ENCODE data around the gene TTYH2.

The TTYH2 gene

DNA sequence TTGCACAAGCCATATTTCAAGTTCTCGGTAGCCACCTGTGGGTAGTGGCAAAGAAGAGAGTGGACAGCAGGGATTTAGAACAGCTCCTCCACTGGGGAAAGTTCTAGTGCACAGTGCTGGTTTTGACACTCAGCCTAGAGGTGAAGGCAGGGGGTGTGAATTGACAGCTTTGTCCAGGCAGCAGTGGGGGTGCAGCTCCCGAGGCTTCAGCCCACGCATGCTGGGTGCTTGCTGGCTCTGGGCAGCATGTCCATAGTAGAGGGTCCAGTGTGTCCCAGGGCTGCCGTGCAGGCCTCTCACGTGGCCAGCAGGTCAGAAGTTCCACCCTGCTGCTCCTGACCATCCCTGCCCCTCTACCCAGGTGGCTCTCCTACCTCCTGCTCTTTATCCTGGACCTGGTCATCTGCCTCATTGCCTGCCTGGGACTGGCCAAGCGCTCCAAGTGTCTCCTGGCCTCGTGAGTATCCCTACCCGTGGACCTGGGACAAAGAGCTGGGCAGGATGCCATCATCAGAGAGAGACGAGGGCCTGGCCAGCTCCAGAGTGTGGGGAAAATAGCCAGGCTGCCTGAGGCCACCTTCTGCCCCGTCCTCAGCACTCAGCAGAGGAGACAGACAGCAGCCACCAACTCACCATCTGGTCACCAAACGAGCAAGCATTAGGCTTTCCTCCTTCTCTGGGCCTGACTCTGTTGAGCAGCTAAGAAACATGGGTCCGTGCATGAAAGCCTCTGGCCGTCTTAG, 29.8 kb downstream of the TTYH2 start:
- Histone ChIP-seq H3K9me3 (ENCODE audit: insufficient read depth, low read length) (no peaks in the 10 kb centered on the region), H3K36me3 (ENCODE audit: low read length) (no peaks in the 10 kb centered on the region), H3K27me3 (ENCODE audit: low read length) (no peaks in the 10 kb centered on the region), H3K79me2 (ENCODE audit: insufficient read depth, low read length) (no peaks in the 10 kb centered on the region), H3K9me2 (replicated peaks; ENCODE audit: insufficient read depth, low read length) (no peaks in the 10 kb centered on the region), H3F3A (ENCODE audit: insufficient read depth) (no peaks in the 10 kb centered on the region), H4K20me1 (ENCODE audit: low read depth, low read length) (no peaks in the 10 kb centered on the region), H3K4me2 (ENCODE audit: low read depth, low read length, poor library complexity, severe bottlenecking) (no peak overlapping the region), H3K9ac (ENCODE audit: low read length) (no peak overlapping the region), H3K27ac (ENCODE audit: low read depth, low read length) (no peak overlapping the region), H3K4me3 (ENCODE audit: insufficient read depth, low read length, poor library complexity, severe bottlenecking) (no peak overlapping the region), H2AFZ (ENCODE audit: low read depth, low read length, severe bottlenecking) (no peak overlapping the region)
- TF ChIP-seq EZH2phosphoT487 (conservative IDR thresholded peaks at IDR 0.05; ENCODE audit: low read length) = no peak
- TF ChIP-seq CTCF (IDR thresholded peaks at IDR 0.05; ENCODE audit: insufficient read depth, low read length, poor library complexity, severe bottlenecking) = no peak

GRCh38 chr17:74244128-74244527, 30.8 kb downstream of the TTYH2 start:
- Histone ChIP-seq H3K27me3 (ENCODE audit: low read length) (no peaks in the 10 kb centered on the region), H3K27ac (ENCODE audit: low read depth, low read length) (no peak overlapping the region), H4K20me1 (ENCODE audit: low read depth, low read length) (no peaks in the 10 kb centered on the region), H3K9me2 (replicated peaks; ENCODE audit: insufficient read depth, low read length) (no peaks in the 10 kb centered on the region), H3K4me2 (ENCODE audit: low read depth, low read length, poor library complexity, severe bottlenecking) (no peak overlapping the region), H3K9ac (ENCODE audit: low read length) (no peak overlapping the region), H3K79me2 (ENCODE audit: insufficient read depth, low read length) (no peaks in the 10 kb centered on the region), H2AFZ (ENCODE audit: low read depth, low read length, severe bottlenecking) (no peak overlapping the region), H3K9me3 (ENCODE audit: insufficient read depth, low read length) (no peaks in the 10 kb centered on the region), H3K36me3 (ENCODE audit: low read length) (no peaks in the 10 kb centered on the region), H3K4me3 (ENCODE audit: insufficient read depth, low read length, poor library complexity, severe bottlenecking) (no peak overlapping the region), H3F3A (ENCODE audit: insufficient read depth) (no peaks in the 10 kb centered on the region)
- TF ChIP-seq CTCF (IDR thresholded peaks at IDR 0.05; ENCODE audit: insufficient read depth, low read length, poor library complexity, severe bottlenecking) (no peak), EZH2phosphoT487 (conservative IDR thresholded peaks at IDR 0.05; ENCODE audit: low read length) (no peak)

GRCh38 chr17:74244548-74244947, 31.2 kb downstream of the TTYH2 start:
- H3F3A ChIP-seq (ENCODE audit: insufficient read depth) = no peaks in the 10 kb centered on the region
- no peaks in the 10 kb centered on the region for H4K20me1 ChIP-seq (ENCODE audit: low read depth, low read length)
- no peaks in the 10 kb centered on the region for H3K9me2 ChIP-seq (replicated peaks; ENCODE audit: insufficient read depth, low read length)
- H3K4me2 ChIP-seq (ENCODE audit: low read depth, low read length, poor library complexity, severe bottlenecking) = no peak overlapping the region
- no peaks in the 10 kb centered on the region for H3K79me2 ChIP-seq (ENCODE audit: insufficient read depth, low read length)
- H3K27ac ChIP-seq (ENCODE audit: low read depth, low read length) = no peak overlapping the region
- no peak overlapping the region for H3K9ac ChIP-seq (ENCODE audit: low read length)
- no peaks in the 10 kb centered on the region for H3K36me3 ChIP-seq (ENCODE audit: low read length)
- no peak overlapping the region for H3K4me3 ChIP-seq (ENCODE audit: insufficient read depth, low read length, poor library complexity, severe bottlenecking)
- no peaks in the 10 kb centered on the region for H3K9me3 ChIP-seq (ENCODE audit: insufficient read depth, low read length)
- TF ChIP-seq CTCF (IDR thresholded peaks at IDR 0.05; ENCODE audit: insufficient read depth, low read length, poor library complexity, severe bottlenecking) = no peak
- H3K27me3 ChIP-seq (ENCODE audit: low read length) = no peaks in the 10 kb centered on the region
- no peak overlapping the region for H2AFZ ChIP-seq (ENCODE audit: low read depth, low read length, severe bottlenecking)
